Measurements from ENCODE around the gene FAM177A1. TPM values are rescaled to one million over a fixed set of nuclear protein-coding genes. Genes with fewer than 3 reads are reported as not detected.

The FAM177A1 gene, protein sequence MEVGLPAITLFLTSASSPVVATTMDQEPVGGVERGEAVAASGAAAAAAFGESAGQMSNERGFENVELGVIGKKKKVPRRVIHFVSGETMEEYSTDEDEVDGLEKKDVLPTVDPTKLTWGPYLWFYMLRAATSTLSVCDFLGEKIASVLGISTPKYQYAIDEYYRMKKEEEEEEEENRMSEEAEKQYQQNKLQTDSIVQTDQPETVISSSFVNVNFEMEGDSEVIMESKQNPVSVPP
- total RNA-seq, result 10 to 100 TPM; 35.2 to 36.7 TPM

DNA sequence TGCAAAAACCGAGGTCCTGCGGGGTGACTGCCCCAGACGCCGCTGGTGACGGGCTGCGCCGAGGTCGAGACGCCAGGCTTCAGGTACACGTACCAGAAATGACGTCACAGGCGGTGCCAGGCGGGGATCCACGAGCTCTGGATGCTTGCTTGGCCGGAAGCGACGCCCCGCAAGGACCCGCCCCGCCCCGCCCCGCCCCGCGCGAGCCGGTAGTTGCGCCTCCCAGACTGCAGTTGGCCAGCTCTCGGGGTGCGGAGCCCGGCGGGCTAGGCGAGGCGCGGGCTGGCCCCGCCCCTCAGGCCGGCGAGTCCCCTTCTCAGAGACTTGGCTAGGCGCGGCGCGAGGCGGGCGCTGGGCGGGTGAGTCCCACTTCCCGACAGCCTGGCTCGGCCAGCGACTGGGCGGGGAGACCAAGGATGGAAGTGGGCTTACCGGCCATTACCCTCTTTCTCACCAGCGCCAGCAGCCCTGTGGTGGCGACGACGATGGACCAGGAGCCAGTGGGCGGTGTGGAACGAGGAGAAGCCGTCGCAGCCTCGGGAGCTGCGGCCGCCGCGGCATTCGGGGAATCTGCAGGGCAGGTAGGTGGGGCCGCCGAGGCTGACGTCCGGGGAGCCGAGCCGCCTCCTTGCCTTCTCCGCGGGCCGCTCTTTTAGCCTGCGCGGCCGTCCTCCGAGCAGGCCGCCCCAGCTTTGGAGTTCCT, at the start of gene FAM177A1:
TSS of gene FAM177A1 (plus strand) at position 225 of the 703 bp plus-strand sequence. CDS start at position 417, 192 bp downstream.

DNA sequence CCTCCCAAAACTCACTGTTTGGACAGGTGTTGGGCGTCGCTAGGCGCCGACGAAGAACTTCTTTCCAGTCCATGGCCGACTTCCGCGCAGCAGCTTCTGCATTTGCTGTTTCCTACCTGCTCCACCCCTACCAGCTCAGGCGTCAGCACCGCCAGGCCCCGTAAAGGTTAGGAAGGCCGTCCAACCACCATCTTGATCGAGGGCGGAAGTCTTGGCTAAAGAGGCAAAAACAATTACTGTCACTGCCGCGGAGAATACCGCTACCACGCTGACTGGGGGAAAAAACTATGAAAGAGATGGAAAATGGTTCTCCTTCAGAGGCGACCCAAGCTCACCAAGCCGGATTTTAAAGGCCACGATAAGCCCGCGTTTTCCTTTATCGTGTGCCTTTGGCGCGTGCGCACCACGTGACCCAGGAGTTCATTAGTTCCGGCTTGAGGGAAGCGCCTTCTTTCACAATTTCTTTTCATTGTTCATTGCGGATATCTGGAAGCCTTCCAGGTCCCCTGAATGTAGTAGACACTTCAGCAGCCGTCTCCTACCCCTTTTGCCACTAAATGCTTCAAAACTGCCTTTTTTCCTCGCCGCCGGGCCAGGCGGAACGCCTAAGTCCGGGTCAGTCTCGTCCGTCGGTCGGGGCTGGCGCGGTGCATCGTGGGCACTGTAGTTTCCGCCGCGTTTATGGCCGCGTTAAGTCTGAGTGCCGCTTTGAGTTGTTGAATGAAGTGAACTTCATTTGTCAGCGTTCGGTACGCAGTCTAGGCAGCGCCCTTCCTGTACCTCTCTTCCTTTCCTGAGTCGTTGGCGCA, 76.0 kb downstream of the FAM177A1 start, which contains the start of the genes PPP2R3C and PRORP:
TSS of gene PPP2R3C (minus strand) at position 104 of the 809 bp plus-strand sequence. CDS start at position 73, 31 bp downstream.
TSS of gene PRORP (plus strand) at position 666 of the 809 bp plus-strand sequence. CDS start 694 bp downstream, outside the sequence.

Other genes with a start within 250 kb of the FAM177A1 start
- 10 to 100 TPM; 49.0 to 53.8 TPM for gene BAZ1A, start 170.9 kb upstream of the FAM177A1 start, total RNA-seq
- gene SRP54, start 63.3 kb upstream of the FAM177A1 start, total RNA-seq, result 10 to 100 TPM; 55.5 to 58.2 TPM
- gene PPP2R3C, start 75.7 kb downstream of the FAM177A1 start, total RNA-seq, result 10 to 100 TPM; 36.7 to 39.2 TPM
- gene PRORP, start 76.3 kb downstream of the FAM177A1 start, total RNA-seq, result 10 to 100 TPM; 40.2 to 45.2 TPM
- 100 to 1,000 TPM; 174 to 178 TPM for gene PSMA6, start 246.1 kb downstream of the FAM177A1 start, total RNA-seq

All from activated naive CD4-positive, alpha-beta T cell treated with anti-CD3 and anti-CD28 coated beads, Interleukin-2, amount 10 ng/mL, durations not matched to agents 5 hours and 36 hours (primary cell).